CD14-positive monocyte (primary cell): ENCODE results near the gene NUP85. TPM values are rescaled to one million over a fixed set of nuclear protein-coding genes. Genes with fewer than 3 reads are reported as not detected.
A peak's percentile ranks its signal among the peaks of the same experiment; 100 is the strongest.

Experiments used
- DNase-seq, 3 donors: peaks; one replicate each; pipeline ENCODE4 v3.0.0-alpha.2; 2011 to 2022
- H2AFZ ChIP-seq: 2 replicates; pipeline ENCODE4 v1.6.0; 2012; ENCODE audit warnings: mild to moderate bottlenecking, low read depth, low read length, inconsistent platforms; ENCODE audit not compliant: insufficient read depth, poor library complexity, severe bottlenecking
- H3K27ac ChIP-seq, 2 donors: 1 replicate in 1 of 2; 2 replicates in 1 of 2; pipeline ENCODE4 v1.5.1; 2012 to 2013; ENCODE audit warnings: low read length in 2 of 2, control low read depth in 1 of 2, inconsistent platforms in 1 of 2, low read depth in 1 of 2, mild to moderate bottlenecking in 1 of 2
- H3K27me3 ChIP-seq, 2 donors: one replicate each; pipeline versions ENCODE4 v1.6.0 to v1.6.1; 2011 to 2013; ENCODE audit warnings: low read length in 2 of 2; ENCODE audit not compliant: control insufficient read depth in 2 of 2, insufficient read depth in 2 of 2
- H3K36me3 ChIP-seq, 2 donors: replicated peaks in 1 of 2; 1 replicate in 1 of 2; 2 replicates in 1 of 2; pipeline versions ENCODE4 v1.5.1 to v1.6.1; 2012 to 2013; ENCODE audit warnings: low read length in 2 of 2, control low read depth in 1 of 2, inconsistent platforms in 1 of 2, mild to moderate bottlenecking in 1 of 2; ENCODE audit not compliant: insufficient read depth in 2 of 2, control insufficient read depth in 1 of 2
- H3K4me1 ChIP-seq, 2 donors: 1 replicate in 1 of 2; 2 replicates in 1 of 2; pipeline versions ENCODE4 v1.5.1 to v1.6.1; 2012 to 2013; ENCODE audit warnings: low read length in 2 of 2, control low read depth in 1 of 2, inconsistent platforms in 1 of 2, mild to moderate bottlenecking in 1 of 2, moderate library complexity in 1 of 2; ENCODE audit not compliant: insufficient read depth in 2 of 2, control insufficient read depth in 1 of 2
- H3K4me2 ChIP-seq: replicated peaks from 2 replicates; pipeline ENCODE3; 2012; ENCODE audit warnings: low read length, moderate library complexity, mild to moderate bottlenecking; ENCODE audit not compliant: poor library complexity, severe bottlenecking; ENCODE audit errors: extremely low read depth
- H3K4me3 ChIP-seq, 3 experiments: fragments of 200-600 bp in 1 of 3; sonication (generic) in 1 of 3; replicated peaks in 1 of 3; 1 replicate in 2 of 3; 2 replicates in 1 of 3; pipeline ENCODE4 v1.5.1; 2011 to 2013; ENCODE audit warnings: low read length in 3 of 3, mild to moderate bottlenecking in 3 of 3, control low read depth in 2 of 3, low read depth in 2 of 3, inconsistent platforms in 1 of 3, moderate library complexity in 1 of 3
- H3K79me2 ChIP-seq: 2 replicates; pipeline ENCODE4 v1.6.0; 2012; ENCODE audit warnings: mild to moderate bottlenecking, control low read depth, inconsistent platforms, low read length, moderate library complexity; ENCODE audit not compliant: insufficient read depth
- H3K9ac ChIP-seq: 2 replicates; pipeline ENCODE4 v1.6.0; 2017; ENCODE audit warnings: low read length, mild to moderate bottlenecking; ENCODE audit not compliant: insufficient read depth, poor library complexity, severe bottlenecking
- H3K9me3 ChIP-seq, 2 donors: replicated peaks in 1 of 2; 1 replicate in 1 of 2; 2 replicates in 1 of 2; pipeline versions ENCODE4 v1.5.1 to v1.6.1; 2012 to 2013; ENCODE audit warnings: low read length in 2 of 2, control low read depth in 1 of 2; ENCODE audit not compliant: control insufficient read depth in 1 of 2, insufficient read depth in 1 of 2
- H4K20me1 ChIP-seq: 2 replicates; pipeline ENCODE4 v1.6.0; 2012; ENCODE audit warnings: mild to moderate bottlenecking, low read length, control low read depth, moderate library complexity; ENCODE audit not compliant: insufficient read depth
- H3K27ac Mint-ChIP-seq, 7 donors: one replicate each; pipeline ENCODE4 v1.8.0; 2020; ENCODE audit warnings: mild to moderate bottlenecking in 7 of 7, mixed read lengths in 7 of 7, moderate library complexity in 6 of 7, inconsistent platforms in 2 of 7
- H3K27me3 Mint-ChIP-seq, 3 donors: one replicate each; pipeline ENCODE4 v1.8.0; 2021 to 2022; ENCODE audit warnings: low read depth in 3 of 3, mild to moderate bottlenecking in 3 of 3, mixed read lengths in 3 of 3, moderate library complexity in 3 of 3, inconsistent platforms in 1 of 3
- H3K36me3 Mint-ChIP-seq, 2 donors: one replicate each; pipeline ENCODE4 v1.8.0; 2020; ENCODE audit warnings: mixed read lengths in 2 of 2, inconsistent platforms in 1 of 2, mild to moderate bottlenecking in 1 of 2
- H3K4me1 Mint-ChIP-seq: one replicate; pipeline ENCODE4 v1.8.0; 2020; ENCODE audit warnings: mild to moderate bottlenecking, mixed read lengths
- H3K4me3 Mint-ChIP-seq, 2 donors: one replicate each; pipeline ENCODE4 v1.8.0; 2020; ENCODE audit warnings: mild to moderate bottlenecking in 2 of 2, mixed read lengths in 2 of 2, moderate library complexity in 1 of 2
- H3K9me3 Mint-ChIP-seq, 7 donors: one replicate each; pipeline ENCODE4 v1.8.0; 2020 to 2022; ENCODE audit warnings: mixed read lengths in 7 of 7, mild to moderate bottlenecking in 6 of 7, moderate library complexity in 6 of 7, inconsistent platforms in 2 of 7
- WGBS: methylation state at CpG from one replicate; pipeline ENCODE4 v1.1.5; 2013; ENCODE audit warnings: missing lambda C conversion rate; ENCODE audit not compliant: insufficient coverage; 5-methylcytosine and 5-hydroxymethylcytosine counted together
- intact Hi-C, 2 donors: fragments of 100-400 bp; cut with micrococcal nuclease; formaldehyde crosslinking; loops; one replicate each; pipeline versions ENCODE4 v1.15.0 to v1.15.1; 2023
- polyA plus RNA-seq, 3 donors: library from polyadenylated mRNA; depleted of rRNA in 1 of 3; unstranded in 2 of 3; stranded (reverse) in 1 of 3; fragments of 300-500 nt in 2 of 3; fragments of >200 nt in 1 of 3; fragmentation: Illumina TruSeq in 2 of 3; gene quantifications; 1 replicate in 2 of 3; 2 replicates in 1 of 3; pipeline ENCODE4 v1.2.3, GENCODE V29; 2012 to 2021
- TF ChIP-seq, protein P1 (sequence below): fragments of 200-600 bp; IDR thresholded peaks from one replicate; pipeline ENCODE4 v1.8.0; 2022; ENCODE audit warnings: antibody characterized with exemption, mild to moderate bottlenecking

NUP85 gene
- polyA plus RNA-seq, 3 donors = 36.3 to 94.2 (median 38.7) TPM

DNA sequence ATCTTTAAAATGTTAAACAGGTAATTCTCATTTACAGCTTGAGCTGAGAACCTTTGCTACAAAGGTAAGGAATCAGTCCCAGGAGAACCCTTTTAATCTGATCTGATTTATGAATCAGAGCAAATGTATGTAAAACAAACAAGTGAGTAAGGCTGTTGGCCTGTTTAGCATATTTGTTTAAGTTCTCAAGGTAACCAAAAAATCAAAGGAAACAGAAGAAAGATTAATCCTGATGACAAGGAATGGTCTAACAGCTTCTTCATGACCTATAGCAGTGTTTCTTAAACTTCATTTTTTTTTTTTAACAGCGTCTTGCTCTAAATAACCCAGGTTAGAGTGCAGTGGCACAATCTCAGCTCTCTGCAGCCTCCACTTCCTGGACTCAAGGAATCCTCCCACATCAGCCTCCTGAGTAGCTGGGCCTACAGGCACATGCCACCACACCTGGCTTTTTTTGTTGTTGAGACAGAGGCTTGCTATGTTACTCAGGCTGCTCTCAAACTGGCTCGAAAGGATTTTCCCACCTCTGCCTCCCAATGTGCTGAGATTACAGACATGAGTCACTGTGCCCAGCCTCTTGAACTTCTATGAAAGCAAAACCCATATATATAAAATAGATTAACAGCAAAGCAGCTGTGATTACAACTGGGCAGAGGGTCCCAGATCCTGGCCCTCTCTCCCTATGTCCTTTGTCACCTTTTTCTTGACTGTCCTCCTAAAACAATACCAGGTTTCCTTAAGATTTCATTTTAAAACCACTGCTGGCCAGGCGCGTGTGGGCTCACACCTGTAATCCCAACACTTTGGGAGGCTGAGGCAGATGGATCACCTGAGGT is 46.1 kb upstream of the NUP85 start:
- Histone ChIP-seq H3K36me3 (peaks cover 3 to 8% of the 10 kb centered on the region in 2 donors), H3K4me1 (peaks cover 6% of the 10 kb centered on the region in 2 donors), H3K27me3 (no peaks in the 10 kb centered on the region), H2AFZ (no peak overlapping the region), H3K9ac (no peak overlapping the region), H4K20me1 (no peaks in the 10 kb centered on the region), H3K9me3 (no peaks in the 10 kb centered on the region), H3K4me2 (no peak overlapping the region), H3K79me2 (peaks cover under 1% of the 10 kb centered on the region), H3K27ac (no peak overlapping the region), H3K4me3 (no peak overlapping the region)
- DNase-seq = no peak
- Mint-ChIP-seq H3K36me3 (peaks cover 4 to 24% of the 10 kb centered on the region in 2 donors), H3K27ac (peak overlapping the region in 1 of 7 donors; percentile 23), H3K4me1 (peaks cover 4% of the 10 kb centered on the region), H3K27me3 (peaks cover 0 to 3% (median 2%) of the 10 kb centered on the region in 3 donors), H3K9me3 (peaks cover 0 to 2% (median 0%) of the 10 kb centered on the region in 7 donors), H3K4me3 (no peak overlapping the region)
- intact Hi-C loops = no loop called here
- WGBS = 92% methylated on average over 3 of the region's 4 CpGs
- TF ChIP-seq, protein P1, sequence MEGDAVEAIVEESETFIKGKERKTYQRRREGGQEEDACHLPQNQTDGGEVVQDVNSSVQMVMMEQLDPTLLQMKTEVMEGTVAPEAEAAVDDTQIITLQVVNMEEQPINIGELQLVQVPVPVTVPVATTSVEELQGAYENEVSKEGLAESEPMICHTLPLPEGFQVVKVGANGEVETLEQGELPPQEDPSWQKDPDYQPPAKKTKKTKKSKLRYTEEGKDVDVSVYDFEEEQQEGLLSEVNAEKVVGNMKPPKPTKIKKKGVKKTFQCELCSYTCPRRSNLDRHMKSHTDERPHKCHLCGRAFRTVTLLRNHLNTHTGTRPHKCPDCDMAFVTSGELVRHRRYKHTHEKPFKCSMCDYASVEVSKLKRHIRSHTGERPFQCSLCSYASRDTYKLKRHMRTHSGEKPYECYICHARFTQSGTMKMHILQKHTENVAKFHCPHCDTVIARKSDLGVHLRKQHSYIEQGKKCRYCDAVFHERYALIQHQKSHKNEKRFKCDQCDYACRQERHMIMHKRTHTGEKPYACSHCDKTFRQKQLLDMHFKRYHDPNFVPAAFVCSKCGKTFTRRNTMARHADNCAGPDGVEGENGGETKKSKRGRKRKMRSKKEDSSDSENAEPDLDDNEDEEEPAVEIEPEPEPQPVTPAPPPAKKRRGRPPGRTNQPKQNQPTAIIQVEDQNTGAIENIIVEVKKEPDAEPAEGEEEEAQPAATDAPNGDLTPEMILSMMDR = no peak

DNA sequence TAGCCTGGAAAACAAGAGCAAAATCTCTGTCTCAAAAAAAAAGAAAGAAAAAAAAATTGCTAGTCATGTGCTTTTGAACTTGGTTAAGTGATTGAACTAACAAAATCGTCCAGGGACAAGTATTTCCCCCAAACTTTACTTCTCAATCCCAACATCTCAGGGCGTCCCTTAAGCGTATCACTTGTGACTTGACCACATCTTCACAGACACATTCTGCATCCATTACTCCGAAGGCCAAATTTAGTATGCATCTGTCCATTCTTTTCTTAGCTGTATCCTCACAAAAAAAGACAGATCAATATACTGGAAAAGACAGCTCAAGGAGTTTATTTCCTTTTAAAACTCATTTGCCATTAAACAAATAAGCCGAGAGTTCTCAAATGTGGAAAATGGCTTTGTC is 45.3 kb upstream of the NUP85 start:
- Histone ChIP-seq H3K79me2 (no peaks in the 10 kb centered on the region), H3K27ac (no peak overlapping the region), H4K20me1 (no peaks in the 10 kb centered on the region), H3K4me2 (no peak overlapping the region), H3K9ac (no peak overlapping the region), H3K36me3 (peaks cover 3 to 9% of the 10 kb centered on the region in 2 donors), H3K4me1 (no peaks in the 10 kb centered on the region), H3K9me3 (no peaks in the 10 kb centered on the region), H3K27me3 (no peaks in the 10 kb centered on the region), H2AFZ (no peak overlapping the region), H3K4me3 (no peak overlapping the region)
- Mint-ChIP-seq H3K27ac (no peak overlapping the region), H3K4me3 (no peak overlapping the region), H3K27me3 (peaks cover 0 to 3% (median 0%) of the 10 kb centered on the region in 3 donors), H3K4me1 (no peaks in the 10 kb centered on the region), H3K9me3 (peaks cover 0 to 2% (median 0%) of the 10 kb centered on the region in 7 donors), H3K36me3 (peaks cover 4 to 32% of the 10 kb centered on the region in 2 donors)
- TF ChIP-seq, protein P1 = no peak
- intact Hi-C loops = no loop called here
- no peak for DNase-seq
- WGBS = 100% methylated on average over 1 of the region's 5 CpGs
